BLaER1 treated with 17β-estradiol and CSF1 and Interleukin-3, amounts not matched to agents 10 nM and 100 nM (cell line): ENCODE data around the gene THRB.
A peak's percentile ranks its signal among the peaks of the same experiment; 100 is the strongest.

Experiments
- H3K27ac ChIP-seq, 11 experiments: shearing (Covaris generic); formaldehyde crosslinking; 2 replicates each; pipeline ENCODE4 v1.8.1; 2022
- H3K27me3 ChIP-seq, 11 experiments: shearing (Covaris generic); formaldehyde crosslinking; 2 replicates each; pipeline ENCODE4 v1.8.1; 2022
- H3K36me3 ChIP-seq, 11 experiments: shearing (Covaris generic); formaldehyde crosslinking; 2 replicates each; pipeline ENCODE4 v1.8.1; 2022
- H3K4me1 ChIP-seq, 10 experiments: shearing (Covaris generic); formaldehyde crosslinking; 2 replicates each; pipeline ENCODE4 v1.8.1; 2022
- H3K4me2 ChIP-seq, 11 experiments: shearing (Covaris generic); formaldehyde crosslinking; 2 replicates each; pipeline ENCODE4 v1.8.1; 2022
- H3K4me3 ChIP-seq, 10 experiments: shearing (Covaris generic); formaldehyde crosslinking; 2 replicates each; pipeline ENCODE4 v1.8.1; 2022
- H3K9ac ChIP-seq, 11 experiments: shearing (Covaris generic); formaldehyde crosslinking; 2 replicates each; pipeline ENCODE4 v1.8.1; 2022
- H3K9me3 ChIP-seq, 11 experiments: shearing (Covaris generic); formaldehyde crosslinking; replicated peaks in 1 of 11; 2 replicates each; pipeline ENCODE4 v1.8.1; 2022
- H4K20me1 ChIP-seq, 11 experiments: shearing (Covaris generic); formaldehyde crosslinking; 2 replicates each; pipeline ENCODE4 v1.8.1; 2022
- Cebpa-rat ChIP-seq, 11 experiments: shearing (Covaris generic); IDR thresholded peaks; 2 replicates each; pipeline ENCODE4 v1.8.1; 2022

THRB gene

GRCh38 chr3:24244491-24244890 lies 250.2 kb downstream of the THRB start:
- Histone ChIP-seq H3K27ac (no peak overlapping the region), H3K4me3 (no peak overlapping the region), H3K4me2 (no peak overlapping the region), H3K4me1 (no peaks in the 10 kb centered on the region), H3K9me3 (no peaks in the 10 kb centered on the region), H4K20me1 (no peaks in the 10 kb centered on the region), H3K27me3 (no peaks in the 10 kb centered on the region), H3K36me3 (no peaks in the 10 kb centered on the region), H3K9ac (no peak overlapping the region)
- TF ChIP-seq Cebpa-rat (IDR thresholded peaks at IDR 0.05), result no peak

- Histone ChIP-seq H3K4me1 (no peaks in the 10 kb centered on the region; a peak in 1 of 20 replicates), H3K4me3 (no peak overlapping the region), H3K27me3 (no peaks in the 10 kb centered on the region), H3K9me3 (no peaks in the 10 kb centered on the region), H3K4me2 (no peak overlapping the region), H3K27ac (no peak overlapping the region), H4K20me1 (no peaks in the 10 kb centered on the region), H3K36me3 (no peaks in the 10 kb centered on the region), H3K9ac (no peak overlapping the region)
- TF ChIP-seq Cebpa-rat (IDR thresholded peaks at IDR 0.05), result no peak
Measured at GRCh38 chr3:24242012-24242698, 252.5 kb downstream of the THRB start.

GRCh38 chr3:24240306-24240705 lies 254.3 kb downstream of the THRB start:
- no peak overlapping the region for H3K9ac ChIP-seq
- peaks cover 0 to 5% (median 0%) of the 10 kb centered on the region in 10 experiments; a peak in 1 of 20 replicates for H3K4me1 ChIP-seq
- H3K9me3 ChIP-seq, result no peaks in the 10 kb centered on the region
- no peaks in the 10 kb centered on the region for H3K36me3 ChIP-seq
- H3K4me2 ChIP-seq, result no peak overlapping the region
- no peaks in the 10 kb centered on the region for H3K27me3 ChIP-seq
- no peaks in the 10 kb centered on the region for H4K20me1 ChIP-seq
- no peak for TF ChIP-seq Cebpa-rat (IDR thresholded peaks at IDR 0.05)
- no peak overlapping the region for H3K4me3 ChIP-seq
- no peak overlapping the region for H3K27ac ChIP-seq

GRCh38 chr3:24237971-24238706 lies 256.5 kb downstream of the THRB start:
- H3K4me2 ChIP-seq, result no peak overlapping the region
- TF ChIP-seq Cebpa-rat (IDR thresholded peaks at IDR 0.05), result no peak
- H3K9ac ChIP-seq, result no peak overlapping the region
- H4K20me1 ChIP-seq, result no peaks in the 10 kb centered on the region
- H3K4me3 ChIP-seq, result no peak overlapping the region
- H3K27me3 ChIP-seq, result no peaks in the 10 kb centered on the region
- no peaks in the 10 kb centered on the region for H3K9me3 ChIP-seq
- H3K36me3 ChIP-seq, result no peaks in the 10 kb centered on the region
- H3K27ac ChIP-seq, result no peak overlapping the region
- H3K4me1 ChIP-seq, result peaks cover 0 to 9% (median 0%) of the 10 kb centered on the region in 10 experiments; a peak in 2 of 20 replicates

- H3K9me3 ChIP-seq, result no peaks in the 10 kb centered on the region
- no peaks in the 10 kb centered on the region for H3K36me3 ChIP-seq
- H3K4me1 ChIP-seq, result peaks cover 0 to 9% (median 4%) of the 10 kb centered on the region in 10 experiments; a peak in 2 of 20 replicates
- H3K4me2 ChIP-seq, result peak overlapping the region in 3 of 11 experiments; percentile 4 to 40 (median 28); a peak in 4 of 22 replicates
- no peak for TF ChIP-seq Cebpa-rat (IDR thresholded peaks at IDR 0.05)
- no peaks in the 10 kb centered on the region for H4K20me1 ChIP-seq
- no peak overlapping the region for H3K27ac ChIP-seq
- H3K4me3 ChIP-seq, result no peak overlapping the region
- no peak overlapping the region for H3K9ac ChIP-seq
- no peaks in the 10 kb centered on the region for H3K27me3 ChIP-seq
Measured at GRCh38 chr3:24235121-24235520, 259.5 kb downstream of the THRB start.

- no peak overlapping the region for H3K4me2 ChIP-seq
- H3K4me1 ChIP-seq, result peaks cover 0 to 10% (median 4%) of the 10 kb centered on the region in 10 experiments; a peak in 2 of 20 replicates
- no peaks in the 10 kb centered on the region for H3K36me3 ChIP-seq
- H4K20me1 ChIP-seq, result no peaks in the 10 kb centered on the region
- H3K4me3 ChIP-seq, result no peak overlapping the region
- no peaks in the 10 kb centered on the region for H3K27me3 ChIP-seq
- no peak for TF ChIP-seq Cebpa-rat (IDR thresholded peaks at IDR 0.05)
- no peak overlapping the region for H3K9ac ChIP-seq
- H3K27ac ChIP-seq, result no peak overlapping the region
- H3K9me3 ChIP-seq, result no peaks in the 10 kb centered on the region
Measured at GRCh38 chr3:24232784-24233183, 261.9 kb downstream of the THRB start.

GRCh38 chr3:24229468-24230221 lies 265.0 kb downstream of the THRB start:
- no peak overlapping the region for H3K27ac ChIP-seq
- no peaks in the 10 kb centered on the region for H3K9me3 ChIP-seq
- no peak overlapping the region for H3K4me3 ChIP-seq
- peaks cover 0 to 13% (median 6%) of the 10 kb centered on the region in 10 experiments; a peak in 9 of 20 replicates for H3K4me1 ChIP-seq
- no peak overlapping the region for H3K4me2 ChIP-seq
- no peak for TF ChIP-seq Cebpa-rat (IDR thresholded peaks at IDR 0.05)
- H3K9ac ChIP-seq, result no peak overlapping the region
- no peaks in the 10 kb centered on the region for H3K27me3 ChIP-seq
- no peaks in the 10 kb centered on the region for H3K36me3 ChIP-seq
- no peaks in the 10 kb centered on the region for H4K20me1 ChIP-seq

- Histone ChIP-seq H3K9me3 (peaks cover 0 to 14% (median 6%) of the 10 kb centered on the region in 11 experiments; a peak in 14 of 22 replicates), H3K9ac (no peak overlapping the region), H3K4me3 (no peak overlapping the region), H3K4me1 (peaks cover 4 to 25% (median 14%) of the 10 kb centered on the region in 10 experiments; a peak in 18 of 20 replicates), H4K20me1 (no peaks in the 10 kb centered on the region), H3K27ac (no peak overlapping the region), H3K27me3 (no peaks in the 10 kb centered on the region), H3K4me2 (no peak overlapping the region), H3K36me3 (no peaks in the 10 kb centered on the region)
- no peak for TF ChIP-seq Cebpa-rat (IDR thresholded peaks at IDR 0.05)
Measured at GRCh38 chr3:24227635-24228034, 267.0 kb downstream of the THRB start.

- H3K9me3 ChIP-seq, result peaks cover 0 to 15% (median 6%) of the 10 kb centered on the region in 11 experiments; a peak in 14 of 22 replicates
- H3K4me2 ChIP-seq, result no peak overlapping the region
- H3K36me3 ChIP-seq, result no peaks in the 10 kb centered on the region
- H3K27ac ChIP-seq, result no peak overlapping the region
- peaks cover 11 to 37% (median 24%) of the 10 kb centered on the region in 10 experiments; a peak in 18 of 20 replicates for H3K4me1 ChIP-seq
- H3K4me3 ChIP-seq, result no peak overlapping the region
- no peaks in the 10 kb centered on the region for H4K20me1 ChIP-seq
- H3K27me3 ChIP-seq, result no peaks in the 10 kb centered on the region
- TF ChIP-seq Cebpa-rat (IDR thresholded peaks at IDR 0.05), result no peak
- no peak overlapping the region for H3K9ac ChIP-seq
Measured at GRCh38 chr3:24226397-24226796, 268.3 kb downstream of the THRB start.
